ENCODE measurements around the gene BCR.

BCR gene

GRCh38 chr22:23243006-23243573 is 62.8 kb downstream of the BCR start:
- no peak overlapping the region for H2AK5ac ChIP-seq (ENCODE audit: low read length)
- peak overlapping the region; percentile 92 for H2BK5ac ChIP-seq (ENCODE audit: low read length)
- no peak overlapping the region for H2BK15ac ChIP-seq (replicated peaks; ENCODE audit: low read depth)
- peaks cover 29% of the 10 kb centered on the region for H3K79me1 ChIP-seq (ENCODE audit: low read length)
- H3K23ac ChIP-seq (ENCODE audit: low read length): peak overlapping the region; percentile 90
- peak overlapping the region; percentile 70 for H4K8ac ChIP-seq (ENCODE audit: low read depth, low read length)
- no CpG with 5 or more reads among the region's 8 CpGs for WGBS (ENCODE audit: extremely low coverage, insufficient coverage, low lambda C conversion rate)
- H3K4me3 ChIP-seq (ENCODE audit: low read length): no peak overlapping the region
- peak overlapping the region; percentile 52 for H3K9ac ChIP-seq (ENCODE audit: low read length)
- H3K79me2 ChIP-seq (ENCODE audit: control insufficient read depth, insufficient read depth, low read length): peaks cover 60% of the 10 kb centered on the region
- peaks cover 30% of the 10 kb centered on the region for H3K4me1 ChIP-seq (ENCODE audit: control insufficient read depth, low read depth, low read length)
- no peaks in the 10 kb centered on the region for H3K27me3 ChIP-seq (ENCODE audit: insufficient read depth, low read length, poor library complexity)
- H3K4me2 ChIP-seq (ENCODE audit: low read length): peak overlapping the region; percentile 33
- H2BK120ac ChIP-seq (ENCODE audit: low read depth, low read length): no peak overlapping the region
- H3K56ac ChIP-seq (ENCODE audit: low read length): peak overlapping the region; percentile 82
- H3K36me3 ChIP-seq (ENCODE audit: control insufficient read depth, insufficient read depth, low read length): no peaks in the 10 kb centered on the region
- peak overlapping the region; percentile 63 for H3K4ac ChIP-seq (ENCODE audit: low read depth, low read length)
- H3K18ac ChIP-seq (ENCODE audit: low read length): peak overlapping the region; percentile 75
- H3K27ac ChIP-seq (ENCODE audit: low read depth, low read length): peak overlapping the region; percentile 98
- DNase-seq: peak; percentile 95
- H4K5ac ChIP-seq (ENCODE audit: low read length): no peak overlapping the region

DNA sequence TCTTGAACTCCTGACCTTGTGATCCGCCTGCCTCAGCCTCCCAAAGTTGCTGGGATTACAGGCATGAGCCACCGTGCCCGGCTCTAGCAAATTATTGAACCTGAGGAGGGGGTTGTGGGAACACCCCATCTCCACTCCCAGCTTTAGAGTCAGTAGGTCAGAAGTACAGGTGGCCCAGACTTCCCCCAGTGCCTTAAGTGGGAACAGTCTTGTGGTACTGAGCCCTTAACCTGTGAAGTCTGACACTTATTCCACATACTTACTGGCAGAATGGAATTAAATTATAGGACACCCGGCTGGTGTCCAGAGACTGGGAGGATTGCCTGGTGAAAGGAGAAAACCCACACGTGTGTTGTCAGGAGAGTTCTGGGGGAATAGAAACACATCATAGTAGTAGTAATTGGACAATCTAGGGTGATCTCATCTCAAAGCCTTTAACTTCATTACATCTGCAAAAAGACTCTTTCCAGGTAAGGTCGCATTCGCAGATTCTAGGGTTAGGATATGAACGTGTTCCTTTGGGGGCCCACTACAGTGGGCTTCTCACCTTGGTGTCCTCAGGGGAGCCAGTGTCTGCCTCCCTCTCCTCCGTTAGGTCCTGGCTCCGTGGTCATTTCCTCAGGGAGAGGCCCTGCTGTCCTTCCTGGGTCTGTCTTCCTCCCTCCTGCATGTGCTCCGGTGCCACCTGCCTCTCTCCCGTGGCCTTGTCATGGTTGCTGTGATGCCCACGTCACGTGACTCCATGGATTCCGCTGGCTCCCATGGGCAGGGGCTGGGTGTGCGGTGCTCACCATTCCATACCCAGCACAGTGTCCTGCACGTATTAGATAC is 63.8 kb downstream of the BCR start:
- WGBS (ENCODE audit: extremely low coverage, insufficient coverage, low lambda C conversion rate): no CpG with 5 or more reads among the region's 17 CpGs
- Histone ChIP-seq H3K79me2 (ENCODE audit: control insufficient read depth, insufficient read depth, low read length) (peaks cover 55% of the 10 kb centered on the region), H3K4me3 (ENCODE audit: low read length) (no peak overlapping the region), H2BK120ac (ENCODE audit: low read depth, low read length) (no peak overlapping the region), H2BK15ac (replicated peaks; ENCODE audit: low read depth) (no peak overlapping the region), H3K4me2 (ENCODE audit: low read length) (no peak overlapping the region), H4K8ac (ENCODE audit: low read depth, low read length) (no peak overlapping the region), H3K18ac (ENCODE audit: low read length) (peak overlapping the region; percentile 75), H3K27me3 (ENCODE audit: insufficient read depth, low read length, poor library complexity) (no peaks in the 10 kb centered on the region), H3K56ac (ENCODE audit: low read length) (peak overlapping the region; percentile 51), H2AK5ac (ENCODE audit: low read length) (peak overlapping the region; percentile 18), H3K4ac (ENCODE audit: low read depth, low read length) (no peak overlapping the region), H3K9ac (ENCODE audit: low read length) (no peak overlapping the region), H3K36me3 (ENCODE audit: control insufficient read depth, insufficient read depth, low read length) (no peaks in the 10 kb centered on the region), H3K79me1 (ENCODE audit: low read length) (peaks cover 26% of the 10 kb centered on the region), H2BK5ac (ENCODE audit: low read length) (no peak overlapping the region), H4K5ac (ENCODE audit: low read length) (no peak overlapping the region), H3K23ac (ENCODE audit: low read length) (peak overlapping the region; percentile 48), H3K27ac (ENCODE audit: low read depth, low read length) (peak overlapping the region; percentile 98), H3K4me1 (ENCODE audit: control insufficient read depth, low read depth, low read length) (peaks cover 32% of the 10 kb centered on the region)
- no peak for DNase-seq

- no peak overlapping the region for H2BK15ac ChIP-seq (replicated peaks; ENCODE audit: low read depth)
- no peaks in the 10 kb centered on the region for H3K36me3 ChIP-seq (ENCODE audit: control insufficient read depth, insufficient read depth, low read length)
- H3K56ac ChIP-seq (ENCODE audit: low read length): peak overlapping the region; percentile 18
- H3K4ac ChIP-seq (ENCODE audit: low read depth, low read length): no peak overlapping the region
- H2AK5ac ChIP-seq (ENCODE audit: low read length): no peak overlapping the region
- WGBS (ENCODE audit: extremely low coverage, insufficient coverage, low lambda C conversion rate): no CpG with 5 or more reads among the region's 5 CpGs
- no peak for DNase-seq
- no peak overlapping the region for H3K23ac ChIP-seq (ENCODE audit: low read length)
- no peak overlapping the region for H3K27ac ChIP-seq (ENCODE audit: low read depth, low read length)
- no peak overlapping the region for H3K18ac ChIP-seq (ENCODE audit: low read length)
- H3K4me3 ChIP-seq (ENCODE audit: low read length): no peak overlapping the region
- H4K5ac ChIP-seq (ENCODE audit: low read length): no peak overlapping the region
- H3K79me1 ChIP-seq (ENCODE audit: low read length): peaks cover 24% of the 10 kb centered on the region
- H3K27me3 ChIP-seq (ENCODE audit: insufficient read depth, low read length, poor library complexity): no peaks in the 10 kb centered on the region
- no peak overlapping the region for H2BK5ac ChIP-seq (ENCODE audit: low read length)
- no peak overlapping the region for H3K9ac ChIP-seq (ENCODE audit: low read length)
- no peak overlapping the region for H2BK120ac ChIP-seq (ENCODE audit: low read depth, low read length)
- peaks cover 35% of the 10 kb centered on the region for H3K4me1 ChIP-seq (ENCODE audit: control insufficient read depth, low read depth, low read length)
- H4K8ac ChIP-seq (ENCODE audit: low read depth, low read length): no peak overlapping the region
- peaks cover 53% of the 10 kb centered on the region for H3K79me2 ChIP-seq (ENCODE audit: control insufficient read depth, insufficient read depth, low read length)
- no peak overlapping the region for H3K4me2 ChIP-seq (ENCODE audit: low read length)
Observed at GRCh38 chr22:23244690-23245044, 64.4 kb downstream of the BCR start.

DNA sequence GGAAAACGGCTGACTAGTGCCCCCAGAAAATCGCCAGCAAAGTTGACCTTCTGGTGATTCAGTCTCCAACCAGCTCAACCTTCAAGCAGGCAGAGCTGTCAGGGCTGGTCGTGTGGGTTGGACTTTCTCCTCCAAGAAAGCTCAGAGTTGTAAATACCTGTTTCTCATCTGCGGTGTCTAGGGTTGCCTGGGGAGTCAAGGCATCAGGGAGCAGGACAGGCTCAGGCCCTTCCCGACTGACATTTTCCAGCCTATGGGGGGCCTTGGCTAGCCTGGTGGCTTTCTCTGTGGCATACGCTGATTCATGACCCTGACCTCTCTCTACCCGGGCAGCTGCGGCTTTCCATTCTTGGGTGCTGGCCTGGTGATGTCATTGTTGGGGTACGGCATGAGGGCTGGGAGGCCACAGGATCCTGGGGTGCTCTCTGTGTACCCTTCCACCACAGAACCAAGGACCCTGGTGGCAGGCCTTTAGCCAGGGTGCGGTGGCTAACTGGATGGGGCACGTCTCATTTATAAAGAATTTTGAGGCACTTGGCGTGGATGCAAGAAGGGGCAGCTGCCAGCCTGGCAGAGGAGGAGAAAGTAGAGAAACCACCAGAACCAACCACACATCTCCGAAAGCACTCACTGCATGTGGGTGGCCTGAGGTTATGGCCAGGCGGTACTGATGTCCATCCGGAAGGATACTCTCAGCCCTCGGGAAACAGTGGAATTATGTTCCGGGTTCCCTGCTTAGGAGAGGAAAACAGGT is 64.9 kb downstream of the BCR start:
- Histone ChIP-seq H4K5ac (ENCODE audit: low read length) (no peak overlapping the region), H3K9ac (ENCODE audit: low read length) (no peak overlapping the region), H2BK5ac (ENCODE audit: low read length) (no peak overlapping the region), H3K79me1 (ENCODE audit: low read length) (peaks cover 27% of the 10 kb centered on the region), H2BK15ac (replicated peaks; ENCODE audit: low read depth) (no peak overlapping the region), H3K27me3 (ENCODE audit: insufficient read depth, low read length, poor library complexity) (no peaks in the 10 kb centered on the region), H3K4me1 (ENCODE audit: control insufficient read depth, low read depth, low read length) (peaks cover 41% of the 10 kb centered on the region), H3K23ac (ENCODE audit: low read length) (no peak overlapping the region), H3K36me3 (ENCODE audit: control insufficient read depth, insufficient read depth, low read length) (no peaks in the 10 kb centered on the region), H4K8ac (ENCODE audit: low read depth, low read length) (no peak overlapping the region), H2BK120ac (ENCODE audit: low read depth, low read length) (no peak overlapping the region), H3K27ac (ENCODE audit: low read depth, low read length) (no peak overlapping the region), H3K4ac (ENCODE audit: low read depth, low read length) (peak overlapping the region; percentile 41), H3K4me3 (ENCODE audit: low read length) (no peak overlapping the region), H3K18ac (ENCODE audit: low read length) (no peak overlapping the region), H3K79me2 (ENCODE audit: control insufficient read depth, insufficient read depth, low read length) (peaks cover 56% of the 10 kb centered on the region), H3K4me2 (ENCODE audit: low read length) (no peak overlapping the region), H2AK5ac (ENCODE audit: low read length) (no peak overlapping the region), H3K56ac (ENCODE audit: low read length) (peak overlapping the region; percentile 18)
- DNase-seq: no peak
- WGBS (ENCODE audit: extremely low coverage, insufficient coverage, low lambda C conversion rate): no CpG with 5 or more reads among the region's 17 CpGs

- no peak overlapping the region for H3K4me3 ChIP-seq (ENCODE audit: low read length)
- no peaks in the 10 kb centered on the region for H3K27me3 ChIP-seq (ENCODE audit: insufficient read depth, low read length, poor library complexity)
- H3K79me2 ChIP-seq (ENCODE audit: control insufficient read depth, insufficient read depth, low read length): peaks cover 59% of the 10 kb centered on the region
- no peak for DNase-seq
- no peak overlapping the region for H4K5ac ChIP-seq (ENCODE audit: low read length)
- H3K27ac ChIP-seq (ENCODE audit: low read depth, low read length): no peak overlapping the region
- H3K9ac ChIP-seq (ENCODE audit: low read length): no peak overlapping the region
- peaks cover 45% of the 10 kb centered on the region for H3K4me1 ChIP-seq (ENCODE audit: control insufficient read depth, low read depth, low read length)
- no peaks in the 10 kb centered on the region for H3K36me3 ChIP-seq (ENCODE audit: control insufficient read depth, insufficient read depth, low read length)
- no peak overlapping the region for H4K8ac ChIP-seq (ENCODE audit: low read depth, low read length)
- H2BK15ac ChIP-seq (replicated peaks; ENCODE audit: low read depth): no peak overlapping the region
- no peak overlapping the region for H2AK5ac ChIP-seq (ENCODE audit: low read length)
- H3K23ac ChIP-seq (ENCODE audit: low read length): no peak overlapping the region
- H2BK120ac ChIP-seq (ENCODE audit: low read depth, low read length): no peak overlapping the region
- peaks cover 30% of the 10 kb centered on the region for H3K79me1 ChIP-seq (ENCODE audit: low read length)
- H3K56ac ChIP-seq (ENCODE audit: low read length): no peak overlapping the region
- H2BK5ac ChIP-seq (ENCODE audit: low read length): no peak overlapping the region
- no peak overlapping the region for H3K4me2 ChIP-seq (ENCODE audit: low read length)
- H3K18ac ChIP-seq (ENCODE audit: low read length): no peak overlapping the region
- H3K4ac ChIP-seq (ENCODE audit: low read depth, low read length): no peak overlapping the region
- WGBS (ENCODE audit: extremely low coverage, insufficient coverage, low lambda C conversion rate): no CpG with 5 or more reads among the region's 8 CpGs
Observed at GRCh38 chr22:23245799-23246136, 65.5 kb downstream of the BCR start.

Data from mesendoderm (in vitro differentiated cells).